MCF 10A (cell line): ENCODE measurements around the gene ALG11. TPM values are rescaled to one million over a fixed set of nuclear protein-coding genes. Genes with fewer than 3 reads are reported as not detected.

ENCODE experiments used
- Bru-seq: library from RNA; stranded (reverse); fragments of 400-500 nt; gene quantifications from one replicate; lab custom pipeline; 2021; lab: Mats Ljungman, UMichigan
- BruChase-seq, 2 experiments: library from RNA; stranded (reverse); fragments of 400-500 nt; gene quantifications; one replicate each; lab custom pipeline; 2021; lab: Mats Ljungman, UMichigan
- BruUV-seq: library from RNA; stranded (reverse); fragments of 400-500 nt; replicated peaks from 2 replicates; lab custom pipeline; 2021; lab: Mats Ljungman, UMichigan
- CTCF ChIA-PET: fragments of 300-600 bp; sonication (Branson Sonifier 250); formaldehyde crosslinking; extraction: SDS; loops from one replicate; lab custom pipeline; 2021; ENCODE audit warnings: antibody characterized with exemption, inconsistent platforms; lab: Yijun Ruan, JAX
- POLR2A ChIA-PET: fragments of 300-600, 350-650 bp; sonication (Branson Sonifier 250); formaldehyde crosslinking; extraction: SDS; loops from one replicate; lab custom pipeline; 2020; ENCODE audit warnings: antibody characterized with exemption, inconsistent platforms; lab: Yijun Ruan, JAX
- DNase-seq: peaks from one replicate; pipeline ENCODE4 v3.0.0-alpha.2; 2018; ENCODE audit not compliant: unreplicated experiment
- H3K27ac Mint-ChIP-seq: one replicate; pipeline ENCODE4 v1.8.0; 2022; ENCODE audit warnings: mild to moderate bottlenecking, low read depth, mixed read lengths; ENCODE audit not compliant: unreplicated experiment
- H3K27me3 Mint-ChIP-seq: one replicate; pipeline ENCODE4 v1.8.0; 2022; ENCODE audit warnings: mixed read lengths; ENCODE audit not compliant: insufficient read depth, unreplicated experiment
- H3K36me3 Mint-ChIP-seq: one replicate; pipeline ENCODE4 v1.8.0; 2022; ENCODE audit warnings: mild to moderate bottlenecking, moderate library complexity, mixed read lengths; ENCODE audit not compliant: insufficient read depth, unreplicated experiment
- H3K4me1 Mint-ChIP-seq: one replicate; pipeline ENCODE4 v1.8.0; 2022; ENCODE audit warnings: mixed read lengths; ENCODE audit not compliant: insufficient read depth, unreplicated experiment
- H3K4me3 Mint-ChIP-seq: one replicate; pipeline ENCODE4 v1.8.0; 2022; ENCODE audit warnings: mild to moderate bottlenecking, moderate library complexity, mixed read lengths; ENCODE audit not compliant: unreplicated experiment
- H3K9me3 Mint-ChIP-seq: one replicate; pipeline ENCODE4 v1.8.0; 2022; ENCODE audit warnings: mixed read lengths; ENCODE audit not compliant: unreplicated experiment
- intact Hi-C: fragments of 100-400 bp; cut with micrococcal nuclease; formaldehyde crosslinking; loops from 2 replicates; pipeline ENCODE4 v1.14.1; 2022
- long read RNA-seq: library from polyadenylated mRNA; stranded (forward); transcript quantifications from one replicate; pipeline ENCODE4 v2.0.0, GENCODE V29; 2022
- total RNA-seq: library from RNA; stranded (reverse); gene quantifications from 2 replicates; pipeline ENCODE4 v1.2.3, GENCODE V29; 2022
- TF ChIP-seq, protein P1 (sequence below): fragments of 200-600 bp; IDR thresholded peaks from one replicate; pipeline ENCODE4 v1.8.0; 2022; ENCODE audit warnings: antibody characterized with exemption, mild to moderate bottlenecking; ENCODE audit not compliant: unreplicated experiment

The ALG11 gene
- 33.3 and 39.3 TPM in 2 replicates for total RNA-seq
- percentile 91 among the genes with signal in this experiment for Bru-seq, nascent RNA
- BruChase-seq, experiment 1, labeled RNA remaining after a 6-hour chase: percentile 89 among the genes with signal in this experiment
- percentile 94 among the genes with signal in this experiment for BruChase-seq, experiment 2, labeled RNA remaining after a 2-hour chase
- long read RNA-seq, transcript ALG11-202 (4 exons, 2,558 nt): major isoform, 17 of 40 reads
- long read RNA-seq, transcript ALG11-203 (2 exons, 1,404 nt): minor isoform, 11 of 40 reads
- long read RNA-seq, partial matches to known transcripts: 0 of 40 reads
- long read RNA-seq, other reads (novel, unspliced or antisense): 12 of 40 reads

- ChIA-PET CTCF (interaction anchor here (0.6 to 1.4 kb wide), 6 partner anchors 9 to 183 kb away, joined by 3 to 5 read pairs (median 3); partner anchors contain the start of gene UTP14C), POLR2A (interaction anchor here (0.5 to 1.9 kb wide), 22 partner anchors 9 to 182 kb away, joined by 3 to 13 read pairs (median 4); partner anchors contain the start of gene NEK3)
- DNase-seq: peak; percentile 99
- peak within 1 kb of the TSS; percentile 90 for H3K27ac Mint-ChIP-seq
- peak within 1 kb of the TSS; percentile 92 for H3K4me3 Mint-ChIP-seq
- BruUV-seq: no TSS peak
- no peaks in the 10 kb centered on the region for H3K27me3 Mint-ChIP-seq
- no peaks in the 10 kb centered on the region for H3K9me3 Mint-ChIP-seq
- TF ChIP-seq, protein P1, sequence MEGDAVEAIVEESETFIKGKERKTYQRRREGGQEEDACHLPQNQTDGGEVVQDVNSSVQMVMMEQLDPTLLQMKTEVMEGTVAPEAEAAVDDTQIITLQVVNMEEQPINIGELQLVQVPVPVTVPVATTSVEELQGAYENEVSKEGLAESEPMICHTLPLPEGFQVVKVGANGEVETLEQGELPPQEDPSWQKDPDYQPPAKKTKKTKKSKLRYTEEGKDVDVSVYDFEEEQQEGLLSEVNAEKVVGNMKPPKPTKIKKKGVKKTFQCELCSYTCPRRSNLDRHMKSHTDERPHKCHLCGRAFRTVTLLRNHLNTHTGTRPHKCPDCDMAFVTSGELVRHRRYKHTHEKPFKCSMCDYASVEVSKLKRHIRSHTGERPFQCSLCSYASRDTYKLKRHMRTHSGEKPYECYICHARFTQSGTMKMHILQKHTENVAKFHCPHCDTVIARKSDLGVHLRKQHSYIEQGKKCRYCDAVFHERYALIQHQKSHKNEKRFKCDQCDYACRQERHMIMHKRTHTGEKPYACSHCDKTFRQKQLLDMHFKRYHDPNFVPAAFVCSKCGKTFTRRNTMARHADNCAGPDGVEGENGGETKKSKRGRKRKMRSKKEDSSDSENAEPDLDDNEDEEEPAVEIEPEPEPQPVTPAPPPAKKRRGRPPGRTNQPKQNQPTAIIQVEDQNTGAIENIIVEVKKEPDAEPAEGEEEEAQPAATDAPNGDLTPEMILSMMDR: no peak
- peaks cover 13% of the 10 kb centered on the region for H3K36me3 Mint-ChIP-seq
- intact Hi-C loops: loop anchor here (5.0 kb wide), 1 partner anchor 600 kb away; no protein-coding TSS in a partner anchor
- H3K4me1 Mint-ChIP-seq: peaks cover 9% of the 10 kb centered on the region
Observed at GRCh38 chr13:52011632-52012511, at the start of gene ALG11. ALG11 (plus strand) TSS chr13:52012398; CDS start chr13:52012419, 21 bp downstream.

DNA sequence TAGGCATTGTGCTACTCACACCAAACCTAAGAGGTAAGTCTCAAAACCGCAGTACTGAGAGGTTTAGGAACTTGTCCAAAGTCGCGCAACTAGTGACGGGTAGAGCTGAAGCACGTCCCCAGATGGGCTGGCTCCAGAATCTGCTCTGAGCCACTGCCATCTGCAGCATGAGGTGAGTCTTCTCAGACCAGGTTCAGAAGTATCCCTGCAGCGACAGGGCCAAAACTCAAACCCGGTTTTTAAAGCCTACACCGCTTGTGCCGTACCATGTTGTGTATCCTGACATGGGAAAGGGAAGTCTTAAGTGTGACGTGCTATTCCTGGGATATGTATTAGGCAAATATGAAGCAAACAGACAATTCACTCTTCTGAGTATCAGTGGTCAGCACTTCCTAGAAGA lies 46.0 kb upstream of the ALG11 start:
- no peak for DNase-seq
- intact Hi-C loops: no loop called here
- ChIA-PET CTCF (no interaction called here), POLR2A (no interaction called here)
- Mint-ChIP-seq H3K36me3 (peaks cover 14% of the 10 kb centered on the region), H3K9me3 (no peaks in the 10 kb centered on the region), H3K27ac (no peak overlapping the region), H3K4me3 (no peak overlapping the region), H3K4me1 (no peaks in the 10 kb centered on the region), H3K27me3 (no peaks in the 10 kb centered on the region)
- TF ChIP-seq, protein P1: no peak
- no TSS peak for BruUV-seq

GRCh38 chr13:51967482-51968446 lies 44.4 kb upstream of the ALG11 start:
- no TSS peak for BruUV-seq
- ChIA-PET CTCF (no interaction called here), POLR2A (interaction anchor here (0.6 kb wide), 1 partner anchor 160 kb away, joined by 3 read pairs; no protein-coding TSS in a partner anchor)
- Mint-ChIP-seq H3K4me1 (no peaks in the 10 kb centered on the region), H3K27me3 (no peaks in the 10 kb centered on the region), H3K4me3 (no peak overlapping the region), H3K36me3 (peaks cover 8% of the 10 kb centered on the region), H3K9me3 (no peaks in the 10 kb centered on the region), H3K27ac (no peak overlapping the region)
- TF ChIP-seq, protein P1: no peak
- DNase-seq: no peak
- intact Hi-C loops: no loop called here
